Right renal pelvis (tissue), 4 donors: ENCODE data around the gene CLTC. TPM values are rescaled to one million over a fixed set of nuclear protein-coding genes. Genes with fewer than 3 reads are reported as not detected.

Source experiments
- DNase-seq, 4 donors: peaks; one replicate each; pipeline ENCODE4 v3.0.0-alpha.2; 2013; ENCODE audit warnings: low read depth in 4 of 4, low spot score in 3 of 4, missing footprints in 1 of 4
- polyA plus RNA-seq, 4 donors: library from polyadenylated mRNA; unstranded; fragments of 120-200 nt; gene quantifications; one replicate each; pipeline ENCODE4 v1.2.1, GENCODE V29; 2013; ENCODE audit not compliant: insufficient read length in 4 of 4

The CLTC gene
- polyA plus RNA-seq, 4 donors = 283 to 318 (median 315) TPM

- DNase-seq = no peak
Measured at GRCh38 chr17:59676716-59677115, 57.0 kb downstream of the CLTC start.

GRCh38 chr17:59678918-59679317, 59.2 kb downstream of the CLTC start:
- DNase-seq = no peak

GRCh38 chr17:59680314-59680713, 60.6 kb downstream of the CLTC start:
- DNase-seq = no peak

- DNase-seq = no peak
Measured at GRCh38 chr17:59683283-59683682, 63.6 kb downstream of the CLTC start.

GRCh38 chr17:59684967-59685366, 65.3 kb downstream of the CLTC start:
- no peak for DNase-seq

GRCh38 chr17:59688008-59688407, 68.3 kb downstream of the CLTC start:
- DNase-seq = no peak

- no peak for DNase-seq
Measured at GRCh38 chr17:59688496-59688895, 68.8 kb downstream of the CLTC start.

GRCh38 chr17:59693582-59693981, 73.9 kb downstream of the CLTC start:
- DNase-seq = no peak

- no peak for DNase-seq
Measured at GRCh38 chr17:59694344-59694743, 74.6 kb downstream of the CLTC start.

- DNase-seq = no peak
Measured at GRCh38 chr17:59695945-59696681, 76.4 kb downstream of the CLTC start.

- no peak for DNase-seq
Measured at GRCh38 chr17:59696682-59697277, 77.1 kb downstream of the CLTC start.

GRCh38 chr17:59698143-59698542, 78.4 kb downstream of the CLTC start:
- DNase-seq = no peak

- no peak for DNase-seq
Measured at GRCh38 chr17:59699218-59699617, 79.5 kb downstream of the CLTC start.

GRCh38 chr17:59699786-59700185, 80.1 kb downstream of the CLTC start:
- no peak for DNase-seq

GRCh38 chr17:59702304-59702703, 82.6 kb downstream of the CLTC start:
- no peak for DNase-seq

GRCh38 chr17:59707149-59707970, 87.7 kb downstream of the CLTC start, which contains the start of the genes PTRH2 and VMP1:
Gene PTRH2, minus strand, starts transcription at chr17:59707430. Its CDS starts 9,452 bp downstream, at chr17:59697978.
Gene VMP1, plus strand, starts transcription at chr17:59707654. Its CDS starts 23,793 bp downstream, at chr17:59731447.
- DNase-seq = peak; percentile 96 to 100 (median 99)

GRCh38 chr17:59707971-59708430, 88.3 kb downstream of the CLTC start:
- DNase-seq = no peak

GRCh38 chr17:59711936-59712335, 92.2 kb downstream of the CLTC start:
- DNase-seq = no peak

GRCh38 chr17:59712862-59713261, 93.2 kb downstream of the CLTC start:
- DNase-seq = no peak

- no peak for DNase-seq
Measured at GRCh38 chr17:59714255-59714654, 94.6 kb downstream of the CLTC start.

- DNase-seq = no peak
Measured at GRCh38 chr17:59716427-59716826, 96.7 kb downstream of the CLTC start.
